PFSK-1 (cell line): Measurements from ENCODE around the gene ZNF385C.

Source experiments
- POLR2AphosphoS5 ChIP-seq: IDR thresholded peaks from 2 replicates; pipeline ENCODE4 v1.6.1; 2012; ENCODE audit warnings: low read depth, mild to moderate bottlenecking, control low read depth, low read length, moderate library complexity
- REST ChIP-seq, 2 experiments: IDR thresholded peaks; 2 replicates each; pipeline versions ENCODE4 v1.6.1 to v1.8.0; 2011 to 2012; ENCODE audit warnings: low read depth in 2 of 2, low read length in 2 of 2, control low read depth in 1 of 2, inconsistent platforms in 1 of 2, mild to moderate bottlenecking in 1 of 2, moderate library complexity in 1 of 2; ENCODE audit not compliant: insufficient read depth in 1 of 2
- SIN3A ChIP-seq: IDR thresholded peaks from 2 replicates; pipeline ENCODE4 v1.6.1; 2012; ENCODE audit warnings: mild to moderate bottlenecking, low read length, moderate library complexity, borderline replicate concordance; ENCODE audit not compliant: insufficient read depth
- TAF1 ChIP-seq: IDR thresholded peaks from 2 replicates; pipeline ENCODE4 v1.6.1; 2012; ENCODE audit warnings: low read length, control low read depth, borderline replicate concordance; ENCODE audit not compliant: insufficient read depth

- no peak for TF ChIP-seq POLR2AphosphoS5
- no peak for TF ChIP-seq REST (IDR thresholded peaks at IDR 0.05; ENCODE audit: insufficient read depth in 1 of 2, low read depth in 2 of 2, low read length in 2 of 2)
- TF ChIP-seq TAF1 = no peak
- no peak for TF ChIP-seq SIN3A
These were observed 120.3 kb downstream of the ZNF385C start for GRCh38 chr17:41977991-41978390.
